Memory B cell (primary cell): Measurements from ENCODE around the gene STAT5A.
"Not testable (repeated sequence)": the region's sequence is repeated elsewhere in the genome, so short reads cannot be mapped to it uniquely, and the experiment has no call there.

Source experiments
- ATAC-seq: fragments of 150-1000 bp; cut with Tn5 transposase; 2 replicates; pipeline ENCODE4 v1.10.0; 2021; ENCODE audit warnings: low read depth, mild to moderate bottlenecking, moderate library complexity
- DNase-seq, 2 donors: peaks; one replicate each; pipeline ENCODE4 v3.0.0; 2022; ENCODE audit warnings: low spot score in 2 of 2
- H3K27ac Mint-ChIP-seq: one replicate; pipeline ENCODE4 v1.8.0; 2022; ENCODE audit warnings: mild to moderate bottlenecking, moderate library complexity, mixed read lengths
- H3K27me3 Mint-ChIP-seq: one replicate; pipeline ENCODE4 v1.8.0; 2022; ENCODE audit warnings: mixed read lengths
- H3K36me3 Mint-ChIP-seq: one replicate; pipeline ENCODE4 v1.8.0; 2022; ENCODE audit warnings: mild to moderate bottlenecking, mixed read lengths
- H3K4me1 Mint-ChIP-seq: one replicate; pipeline ENCODE4 v1.8.0; 2022; ENCODE audit warnings: mixed read lengths
- H3K4me3 Mint-ChIP-seq: one replicate; pipeline ENCODE4 v1.8.0; 2022; ENCODE audit warnings: mild to moderate bottlenecking, moderate library complexity, mixed read lengths
- H3K9me3 Mint-ChIP-seq: one replicate; pipeline ENCODE4 v1.8.0; 2022; ENCODE audit warnings: mixed read lengths

STAT5A gene

GRCh38 chr17:42299913-42300312 is 11.6 kb downstream of the STAT5A start:
- not testable (repeated sequence) for H3K4me3 Mint-ChIP-seq, H3K27me3 Mint-ChIP-seq, ATAC-seq, DNase-seq, H3K27ac Mint-ChIP-seq, H3K4me1 Mint-ChIP-seq, H3K9me3 Mint-ChIP-seq
- peaks cover 44% of the 10 kb centered on the region for H3K36me3 Mint-ChIP-seq

- H3K4me3 Mint-ChIP-seq, result no peak overlapping the region
Observed at GRCh38 chr17:42301022-42301421, 12.7 kb downstream of the STAT5A start.

GRCh38 chr17:42303694-42304093 is 15.4 kb downstream of the STAT5A start:
- no peaks in the 10 kb centered on the region for H3K9me3 Mint-ChIP-seq
- ATAC-seq (no peak), DNase-seq (no peak)
- peaks cover 48% of the 10 kb centered on the region for H3K36me3 Mint-ChIP-seq
- no peak overlapping the region for H3K27ac Mint-ChIP-seq
- no peaks in the 10 kb centered on the region for H3K27me3 Mint-ChIP-seq
- no peak overlapping the region for H3K4me3 Mint-ChIP-seq
- H3K4me1 Mint-ChIP-seq, result no peaks in the 10 kb centered on the region

More at GRCh38 chr17:42301022-42301421, 12.7 kb downstream of the STAT5A start:
- no peak for DNase-seq
- no peak overlapping the region for H3K27ac Mint-ChIP-seq
- no peaks in the 10 kb centered on the region for H3K4me1 Mint-ChIP-seq
- no peaks in the 10 kb centered on the region for H3K27me3 Mint-ChIP-seq
- peaks cover 40% of the 10 kb centered on the region for H3K36me3 Mint-ChIP-seq
- ATAC-seq, result no peak
- no peaks in the 10 kb centered on the region for H3K9me3 Mint-ChIP-seq

- peaks cover 51% of the 10 kb centered on the region for H3K36me3 Mint-ChIP-seq
- ATAC-seq, result no peak
- no peak overlapping the region for H3K4me3 Mint-ChIP-seq
- no peaks in the 10 kb centered on the region for H3K4me1 Mint-ChIP-seq
- H3K9me3 Mint-ChIP-seq, result no peaks in the 10 kb centered on the region
- no peak for DNase-seq
- H3K27me3 Mint-ChIP-seq, result no peaks in the 10 kb centered on the region
- H3K27ac Mint-ChIP-seq, result no peak overlapping the region
Observed at GRCh38 chr17:42304187-42305030, 16.1 kb downstream of the STAT5A start.

GRCh38 chr17:42305031-42305330 is 16.7 kb downstream of the STAT5A start:
- not testable (repeated sequence) for ATAC-seq, H3K9me3 Mint-ChIP-seq, DNase-seq, H3K4me1 Mint-ChIP-seq, H3K27me3 Mint-ChIP-seq, H3K27ac Mint-ChIP-seq, H3K4me3 Mint-ChIP-seq
- H3K36me3 Mint-ChIP-seq, result peaks cover 53% of the 10 kb centered on the region

DNA sequence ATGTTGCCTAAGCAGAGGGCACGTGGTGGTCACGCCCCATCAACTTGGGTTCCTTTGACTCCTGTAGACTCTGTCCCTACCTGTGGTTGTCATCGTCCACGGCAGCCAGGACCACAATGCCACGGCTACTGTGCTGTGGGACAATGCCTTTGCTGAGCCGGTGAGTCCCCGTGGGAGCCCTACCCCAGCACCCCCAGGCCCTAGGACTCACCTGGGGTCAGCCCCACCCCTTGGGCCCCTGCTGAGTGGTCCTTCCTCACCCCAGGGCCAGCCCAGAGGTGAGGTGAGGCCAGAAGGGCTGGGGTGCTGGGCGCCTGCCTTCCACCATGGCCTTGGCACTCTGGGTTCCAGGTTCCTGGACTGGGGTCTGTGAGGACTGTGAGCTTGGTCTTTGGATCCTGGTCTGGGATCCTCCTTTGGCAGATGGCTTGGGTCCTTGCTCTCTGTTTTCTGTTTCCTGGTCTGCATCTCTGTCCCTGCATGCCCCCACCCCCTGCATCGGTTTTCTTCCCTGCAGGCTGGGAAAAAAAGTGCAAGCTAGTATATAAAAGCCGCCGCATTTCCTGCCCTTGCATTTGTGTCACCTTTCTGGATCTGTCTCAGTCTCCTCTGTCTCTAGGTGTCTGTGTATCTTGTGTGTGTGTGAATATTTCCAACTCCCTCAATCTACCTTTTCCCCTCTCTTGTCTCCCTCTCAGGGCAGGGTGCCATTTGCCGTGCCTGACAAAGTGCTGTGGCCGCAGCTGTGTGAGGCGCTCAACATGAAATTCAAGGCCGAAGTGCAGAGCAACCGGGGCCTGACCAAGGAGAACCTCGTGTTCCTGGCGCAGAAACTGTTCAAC is 17.5 kb downstream of the STAT5A start:
- no peak for ATAC-seq

DNA sequence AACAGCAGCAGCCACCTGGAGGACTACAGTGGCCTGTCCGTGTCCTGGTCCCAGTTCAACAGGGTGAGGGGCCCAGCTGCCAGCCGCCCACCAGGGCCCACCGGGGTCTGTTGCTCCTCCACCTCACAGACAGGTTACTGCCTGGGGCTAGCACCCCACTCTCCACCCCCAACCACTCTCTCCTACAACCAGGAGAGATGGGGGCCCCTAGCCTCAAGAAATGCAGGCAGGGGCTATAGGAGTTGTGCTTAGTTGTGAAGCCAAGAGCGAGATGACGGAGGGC is 18.0 kb downstream of the STAT5A start:
- Mint-ChIP-seq H3K4me1 (peaks cover 8% of the 10 kb centered on the region), H3K9me3 (no peaks in the 10 kb centered on the region), H3K27me3 (no peaks in the 10 kb centered on the region), H3K27ac (no peak overlapping the region), H3K36me3 (peaks cover 53% of the 10 kb centered on the region), H3K4me3 (no peak overlapping the region)
- DNase-seq (no peak), ATAC-seq (no peak)

More for the DNA sequence above, 17.5 kb downstream of the STAT5A start:
- Mint-ChIP-seq H3K9me3 (no peaks in the 10 kb centered on the region), H3K4me3 (no peak overlapping the region), H3K27ac (no peak overlapping the region), H3K27me3 (no peaks in the 10 kb centered on the region), H3K4me1 (peaks cover 6% of the 10 kb centered on the region), H3K36me3 (peaks cover 59% of the 10 kb centered on the region)
- DNase-seq, result no peak

- Mint-ChIP-seq H3K27me3 (no peaks in the 10 kb centered on the region), H3K9me3 (no peaks in the 10 kb centered on the region), H3K4me3 (no peak overlapping the region), H3K36me3 (peaks cover 42% of the 10 kb centered on the region), H3K27ac (no peak overlapping the region), H3K4me1 (peaks cover 13% of the 10 kb centered on the region)
- DNase-seq (no peak), ATAC-seq (no peak)
Observed at GRCh38 chr17:42307362-42307927, 19.1 kb downstream of the STAT5A start.

DNA sequence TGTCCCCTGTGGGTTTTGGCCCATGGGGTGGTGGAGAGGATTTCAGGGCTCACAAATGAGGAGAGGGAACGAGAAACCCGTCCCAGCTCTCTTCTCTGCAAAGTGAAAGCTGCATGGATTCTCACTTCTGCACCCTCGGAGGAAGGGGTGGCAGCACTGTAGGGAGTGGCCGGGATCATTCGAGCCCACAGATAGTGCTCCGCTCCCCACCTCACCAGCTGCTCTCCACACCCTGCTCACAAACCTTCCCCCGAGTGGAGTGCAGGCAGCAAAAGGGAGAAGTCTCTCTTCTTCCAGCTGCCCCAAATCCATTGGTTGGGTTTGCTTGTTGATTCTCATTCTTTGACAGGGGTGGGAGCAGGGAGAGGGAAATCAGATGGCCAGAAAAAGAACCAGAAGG is 20.1 kb downstream of the STAT5A start:
- H3K4me1 Mint-ChIP-seq, result peaks cover 14% of the 10 kb centered on the region
- H3K36me3 Mint-ChIP-seq, result peaks cover 39% of the 10 kb centered on the region
- no peaks in the 10 kb centered on the region for H3K9me3 Mint-ChIP-seq
- no peak overlapping the region for H3K27ac Mint-ChIP-seq
- no peak overlapping the region for H3K4me3 Mint-ChIP-seq
- no peak for DNase-seq
- no peaks in the 10 kb centered on the region for H3K27me3 Mint-ChIP-seq
- no peak for ATAC-seq

GRCh38 chr17:42309142-42309541 is 20.8 kb downstream of the STAT5A start:
- Mint-ChIP-seq H3K4me1 (peaks cover 18% of the 10 kb centered on the region), H3K9me3 (no peaks in the 10 kb centered on the region), H3K36me3 (peaks cover 32% of the 10 kb centered on the region), H3K27me3 (no peaks in the 10 kb centered on the region), H3K4me3 (no peak overlapping the region), H3K27ac (no peak overlapping the region)
- ATAC-seq (no peak), DNase-seq (no peak)

- peaks cover 25% of the 10 kb centered on the region for H3K36me3 Mint-ChIP-seq
- ATAC-seq (no peak), DNase-seq (no peak)
- no peaks in the 10 kb centered on the region for H3K27me3 Mint-ChIP-seq
- peaks cover 19% of the 10 kb centered on the region for H3K4me1 Mint-ChIP-seq
- no peaks in the 10 kb centered on the region for H3K9me3 Mint-ChIP-seq
- H3K27ac Mint-ChIP-seq, result peak overlapping the region; percentile 48
- no peak overlapping the region for H3K4me3 Mint-ChIP-seq
Observed at GRCh38 chr17:42309986-42310786, 21.9 kb downstream of the STAT5A start.

DNA sequence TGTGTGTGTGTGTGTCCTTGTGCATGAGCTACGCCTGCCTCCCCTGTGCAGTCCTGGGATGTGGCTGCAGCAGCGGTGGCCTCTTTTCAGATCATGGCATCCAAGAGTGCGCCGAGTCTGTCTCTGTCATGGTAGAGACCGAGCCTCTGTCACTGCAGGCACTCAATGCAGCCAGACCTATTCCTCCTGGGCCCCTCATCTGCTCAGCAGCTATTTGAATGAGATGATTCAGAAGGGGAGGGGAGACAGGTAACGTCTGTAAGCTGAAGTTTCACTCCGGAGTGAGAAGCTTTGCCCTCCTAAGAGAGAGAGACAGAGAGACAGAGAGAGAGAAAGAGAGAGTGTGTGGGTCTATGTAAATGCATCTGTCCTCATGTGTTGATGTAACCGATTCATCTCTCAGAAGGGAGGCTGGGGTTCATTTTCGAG is 22.5 kb downstream of the STAT5A start:
- no peak overlapping the region for H3K4me3 Mint-ChIP-seq
- DNase-seq, result no peak
- H3K9me3 Mint-ChIP-seq, result no peaks in the 10 kb centered on the region
- peaks cover 25% of the 10 kb centered on the region for H3K4me1 Mint-ChIP-seq
- no peaks in the 10 kb centered on the region for H3K27me3 Mint-ChIP-seq
- ATAC-seq, result no peak
- peaks cover 25% of the 10 kb centered on the region for H3K36me3 Mint-ChIP-seq
- no peak overlapping the region for H3K27ac Mint-ChIP-seq

DNA sequence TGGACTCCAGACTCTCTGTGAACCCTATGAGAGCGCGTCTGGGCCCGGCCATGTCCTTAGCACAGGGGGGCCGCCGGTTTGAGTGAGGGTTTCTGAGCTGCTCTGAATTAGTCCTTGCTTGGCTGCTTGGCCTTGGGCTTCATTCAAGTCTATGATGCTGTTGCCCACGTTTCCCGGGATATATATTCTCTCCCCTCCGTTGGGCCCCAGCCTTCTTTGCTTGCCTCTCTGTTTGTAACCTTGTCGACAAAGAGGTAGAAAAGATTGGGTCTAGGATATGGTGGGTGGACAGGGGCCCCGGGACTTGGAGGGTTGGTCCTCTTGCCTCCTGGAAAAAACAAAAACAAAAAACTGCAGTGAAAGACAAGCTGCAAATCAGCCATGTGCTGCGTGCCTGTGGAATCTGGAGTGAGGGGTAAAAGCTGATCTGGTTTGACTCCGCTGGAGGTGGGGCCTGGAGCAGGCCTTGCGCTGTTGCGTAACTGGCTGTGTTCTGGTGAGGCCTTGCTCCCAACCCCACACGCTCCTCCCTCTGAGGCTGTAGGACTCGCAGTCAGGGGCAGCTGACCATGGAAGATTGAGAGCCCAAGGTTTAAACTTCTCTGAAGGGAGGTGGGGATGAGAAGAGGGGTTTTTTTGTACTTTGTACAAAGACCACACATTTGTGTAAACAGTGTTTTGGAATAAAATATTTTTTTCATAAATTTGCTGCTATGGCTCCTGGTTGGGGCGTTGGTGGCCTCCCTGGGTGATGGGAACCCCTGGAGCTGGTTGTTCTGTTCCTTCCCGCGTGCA is 23.1 kb downstream of the STAT5A start:
- Mint-ChIP-seq H3K27me3 (no peaks in the 10 kb centered on the region), H3K27ac (no peak overlapping the region), H3K36me3 (peaks cover 22% of the 10 kb centered on the region), H3K4me3 (peak overlapping the region; percentile 70), H3K4me1 (peaks cover 26% of the 10 kb centered on the region), H3K9me3 (no peaks in the 10 kb centered on the region)
- ATAC-seq, result no peak
- no peak for DNase-seq
